NCI-H446 (cell line): Measurements from ENCODE around the gene ZSCAN21.
"Not testable (repeated sequence)": the region's sequence is repeated elsewhere in the genome, so short reads cannot be mapped to it uniquely, and the experiment has no call there.

Experiments
- DNase-seq, 2 experiments: peaks; one replicate each; lab custom pipeline; 2025; lab: John Stamatoyannopoulos, UW

ZSCAN21 gene

DNA sequence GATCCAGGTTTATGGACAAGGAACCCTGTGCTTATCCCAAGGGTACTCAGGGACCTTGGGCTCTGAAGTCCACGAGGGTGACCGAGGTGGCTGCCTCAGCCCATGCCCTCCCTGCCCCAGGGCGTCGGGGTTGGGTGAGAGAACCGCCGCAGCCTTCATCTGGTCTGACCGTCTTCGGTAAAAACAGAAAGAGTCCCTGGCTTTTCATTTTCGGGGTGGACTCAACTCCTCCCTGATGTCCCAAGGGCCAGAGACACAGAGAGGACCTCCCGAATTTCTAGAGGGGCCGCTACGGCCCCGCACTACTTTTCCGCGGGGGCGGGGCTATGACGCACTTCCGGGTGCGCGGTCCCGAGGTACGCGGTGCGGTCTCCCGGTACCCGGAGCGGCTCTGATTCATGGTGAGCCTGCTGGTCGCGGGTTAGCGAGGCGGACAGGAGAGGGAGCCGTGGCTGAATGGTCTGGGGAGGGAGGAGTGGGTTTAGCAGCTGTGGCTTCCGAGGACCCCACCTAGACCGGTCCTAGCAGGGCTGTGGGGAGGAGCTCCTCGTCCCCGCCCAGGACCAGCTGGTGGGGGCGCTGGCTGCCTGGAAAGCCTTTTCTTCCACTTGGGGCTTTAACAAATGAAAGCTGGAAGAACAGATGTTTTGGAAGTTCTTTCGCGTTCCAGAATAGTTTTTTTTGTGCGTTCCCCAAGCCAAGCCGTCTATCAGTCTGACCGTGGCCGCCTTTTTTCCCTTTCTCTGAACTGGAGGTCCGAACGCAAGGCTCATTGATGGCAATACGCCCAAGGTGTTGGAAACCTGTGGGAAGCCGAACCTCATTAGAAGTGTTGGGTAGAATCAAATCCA is at the start of gene ZSCAN21:
ZSCAN21 (plus strand) TSS at position 334 of the 851 bp plus-strand sequence. CDS start 7,233 bp downstream, outside the sequence.
- DNase-seq: peak; percentile 67 to 79

DNA sequence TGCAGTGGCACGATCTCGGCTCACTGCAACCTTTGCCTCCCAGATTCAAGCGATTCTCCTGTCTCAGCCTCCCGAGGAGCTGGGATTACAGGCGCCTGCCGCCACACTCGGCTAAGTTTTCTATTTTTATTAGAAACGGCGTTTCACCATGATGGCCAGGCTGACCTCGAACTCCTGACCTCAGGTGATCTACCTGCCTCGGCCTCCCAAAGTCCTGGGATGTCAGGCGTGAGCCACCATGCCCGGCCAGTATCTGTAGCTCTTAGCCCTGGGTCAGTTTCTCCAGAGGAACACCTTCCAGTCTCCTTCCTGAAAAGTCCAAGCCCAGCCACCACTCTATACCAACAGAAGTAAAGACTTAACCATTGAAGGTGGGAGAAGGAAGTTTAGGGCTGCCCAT is 49.3 kb upstream of the ZSCAN21 start:
- DNase-seq: no peak

DNA sequence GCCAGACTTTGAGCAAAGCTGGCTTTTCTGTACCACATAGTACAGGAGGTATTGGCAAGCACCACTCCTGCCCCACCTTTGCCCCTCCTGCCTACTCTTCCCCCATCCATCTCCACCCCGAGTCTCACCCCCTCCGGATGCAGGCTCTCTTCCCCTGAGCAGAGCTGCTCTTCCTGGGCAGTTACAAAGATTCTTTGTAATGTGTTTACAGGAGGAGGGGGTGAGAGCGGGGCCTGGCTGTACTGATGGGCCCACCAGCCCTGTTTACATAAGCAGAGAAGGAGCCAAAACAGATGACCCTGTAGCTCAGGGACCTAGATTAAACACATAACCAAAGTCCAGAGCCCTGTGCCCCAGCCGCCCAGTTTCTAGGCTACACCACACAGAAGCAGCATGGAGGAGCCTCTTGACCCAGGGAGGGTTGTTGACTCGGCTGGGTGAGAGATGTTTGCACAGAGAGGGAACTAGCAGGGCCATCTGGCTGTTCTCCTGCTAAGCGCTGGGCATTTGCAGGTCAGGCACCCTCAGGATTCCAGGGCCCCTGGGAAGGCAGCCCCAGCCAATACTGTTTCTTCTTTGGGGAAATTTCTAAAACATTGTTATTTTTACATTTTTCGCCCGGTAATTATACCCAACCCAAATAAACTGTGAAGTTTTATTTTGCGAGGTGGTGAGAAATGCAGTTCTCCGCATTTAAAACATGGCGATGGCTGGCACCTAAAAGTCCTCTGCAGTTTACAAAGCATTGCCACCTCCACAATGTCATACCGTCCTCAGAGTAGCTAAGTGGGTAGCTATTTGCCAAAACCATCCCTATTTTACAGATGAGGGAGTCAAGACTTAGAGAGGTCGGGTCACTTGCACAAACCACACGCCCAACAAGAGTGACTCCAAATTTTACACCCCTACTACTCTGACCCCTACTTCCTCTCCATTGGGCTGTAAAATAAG is 45.6 kb upstream of the ZSCAN21 start:
- DNase-seq: no peak

DNA sequence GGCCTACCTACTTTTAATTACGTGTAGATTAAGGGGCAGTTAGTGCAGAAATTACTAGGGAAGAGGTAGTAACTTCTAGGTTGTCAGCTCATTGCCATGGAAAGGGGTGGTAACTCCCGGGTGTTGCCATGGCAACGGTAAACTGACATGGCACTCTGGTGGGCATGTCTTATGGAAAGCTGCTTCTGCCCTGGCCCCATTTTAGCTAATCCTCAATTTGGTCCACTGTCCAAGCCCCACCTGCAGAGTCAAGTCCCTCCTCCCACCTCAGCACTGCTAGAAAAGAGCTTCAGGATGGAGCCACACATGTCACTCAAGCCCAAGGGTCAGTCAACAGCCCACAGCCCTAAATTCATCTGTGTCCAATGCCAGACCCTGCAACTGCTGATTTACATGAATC is 41.7 kb upstream of the ZSCAN21 start:
- peak in 1 of 2 experiments; percentile 15 for DNase-seq

- no peak for DNase-seq
Observed at GRCh38 chr7:100008525-100008924, 41.0 kb upstream of the ZSCAN21 start.

GRCh38 chr7:100009952-100010351 is 39.6 kb upstream of the ZSCAN21 start:
- DNase-seq: not testable (repeated sequence)

GRCh38 chr7:100010901-100011300 is 38.7 kb upstream of the ZSCAN21 start:
- no peak for DNase-seq

- DNase-seq: no peak
Observed at GRCh38 chr7:100011516-100011915, 38.1 kb upstream of the ZSCAN21 start.

DNA sequence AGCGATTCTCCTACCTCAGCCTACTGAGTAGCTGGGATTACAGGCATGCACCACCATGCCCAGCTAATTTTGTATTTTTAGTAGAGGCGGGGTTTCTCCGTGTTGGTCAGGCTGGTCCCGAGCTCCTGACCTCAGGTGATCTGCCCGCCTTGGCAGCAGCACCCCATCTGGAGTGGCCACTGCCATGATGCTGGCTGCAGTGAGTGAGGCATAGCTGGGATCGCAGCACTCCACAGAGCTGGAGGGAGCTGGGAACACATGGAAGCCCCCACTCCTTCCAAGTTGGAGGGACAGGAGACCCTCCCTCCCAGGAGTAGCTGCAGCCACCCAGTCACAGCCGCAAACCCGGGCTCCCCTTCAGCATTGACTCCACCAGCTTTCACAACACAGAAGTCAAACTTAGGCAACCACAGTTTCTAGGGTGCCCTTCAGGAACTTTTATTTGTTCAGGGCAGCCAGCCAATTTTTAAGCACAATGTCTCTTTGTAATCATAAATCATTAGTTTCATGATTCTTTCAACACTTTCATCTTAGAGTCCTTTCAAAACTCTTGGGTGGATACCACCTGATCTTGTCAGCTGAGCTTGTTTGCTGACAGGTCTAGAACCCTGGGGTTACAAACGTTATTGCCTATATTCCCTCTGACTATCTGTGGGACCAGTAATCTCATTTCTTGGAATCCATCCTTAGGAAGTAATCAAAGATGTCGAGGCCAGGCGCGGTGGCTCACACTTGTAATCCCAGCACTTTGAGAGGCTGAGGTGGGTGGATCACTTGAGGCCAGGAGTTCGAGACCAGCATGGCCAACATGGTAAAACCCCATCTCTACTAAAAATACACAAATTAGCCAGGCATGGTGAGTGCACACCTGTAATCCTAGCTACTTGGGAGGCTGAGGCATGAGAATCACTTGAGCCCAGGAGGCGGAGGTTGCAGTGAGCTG is 36.9 kb upstream of the ZSCAN21 start:
- not testable (repeated sequence) for DNase-seq

- DNase-seq: no peak
Observed at GRCh38 chr7:100013328-100013676, 36.3 kb upstream of the ZSCAN21 start.

GRCh38 chr7:100015232-100016214 is 34.1 kb upstream of the ZSCAN21 start, which contains the start of gene ZKSCAN1:
Gene ZKSCAN1 (plus strand): TSS chr7:100015596. CDS start chr7:100023507, 7,911 bp downstream.
- DNase-seq: peak; percentile 83 to 92

- DNase-seq: no peak
Observed at GRCh38 chr7:100016215-100016901, 33.2 kb upstream of the ZSCAN21 start.

- DNase-seq: no peak
Observed at GRCh38 chr7:100017300-100017699, 32.3 kb upstream of the ZSCAN21 start.

DNA sequence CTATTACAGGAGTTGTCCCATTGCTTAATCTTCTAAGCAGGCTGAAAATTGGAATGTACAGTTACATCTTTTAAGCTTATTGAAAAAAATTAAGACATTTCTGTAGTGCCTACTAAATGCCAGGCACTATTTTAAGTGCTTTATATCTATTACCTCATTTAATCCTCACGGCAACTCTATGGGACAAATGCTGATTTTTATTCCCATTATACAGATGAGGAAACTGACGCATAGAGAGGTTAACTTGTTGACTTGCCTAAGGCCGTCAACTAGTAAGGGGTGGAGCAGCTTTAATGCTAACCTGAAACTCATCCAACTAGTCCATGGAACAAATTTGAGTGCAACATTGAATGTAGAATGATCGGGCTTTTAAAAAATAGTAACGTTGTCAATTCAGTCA is 31.7 kb upstream of the ZSCAN21 start:
- DNase-seq: no peak

- no peak for DNase-seq
Observed at GRCh38 chr7:100019908-100020307, 29.7 kb upstream of the ZSCAN21 start.

- no peak for DNase-seq
Observed at GRCh38 chr7:100021297-100021696, 28.3 kb upstream of the ZSCAN21 start.

DNA sequence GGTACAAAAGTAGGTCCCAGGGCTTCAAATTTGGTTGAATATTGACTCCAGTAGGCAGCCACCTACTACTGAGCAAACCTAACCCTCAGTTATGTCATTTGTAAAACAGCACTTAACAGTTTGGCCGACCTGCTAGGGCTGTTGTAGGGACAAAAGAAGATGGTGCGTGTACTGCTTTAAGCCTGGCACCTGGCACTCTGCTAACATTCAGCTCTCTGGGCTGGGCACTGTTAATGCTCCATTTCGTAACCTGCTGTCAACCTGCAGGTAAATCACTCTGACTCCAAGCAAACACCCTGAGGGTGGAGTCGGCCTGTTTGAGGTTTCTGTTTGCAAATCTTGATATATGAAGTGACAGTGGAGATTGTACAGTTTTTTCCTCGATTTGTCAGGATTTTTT is 27.0 kb upstream of the ZSCAN21 start:
- DNase-seq: no peak

DNA sequence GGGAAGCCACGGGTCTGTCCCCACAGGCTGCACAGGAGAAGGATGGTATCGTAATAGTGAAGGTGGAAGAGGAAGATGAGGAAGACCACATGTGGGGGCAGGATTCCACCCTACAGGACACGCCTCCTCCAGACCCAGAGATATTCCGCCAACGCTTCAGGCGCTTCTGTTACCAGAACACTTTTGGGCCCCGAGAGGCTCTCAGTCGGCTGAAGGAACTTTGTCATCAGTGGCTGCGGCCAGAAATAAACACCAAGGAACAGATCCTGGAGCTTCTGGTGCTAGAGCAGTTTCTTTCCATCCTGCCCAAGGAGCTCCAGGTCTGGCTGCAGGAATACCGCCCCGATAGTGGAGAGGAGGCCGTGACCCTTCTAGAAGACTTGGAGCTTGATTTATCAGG is 26.0 kb upstream of the ZSCAN21 start:
- DNase-seq: no peak

DNA sequence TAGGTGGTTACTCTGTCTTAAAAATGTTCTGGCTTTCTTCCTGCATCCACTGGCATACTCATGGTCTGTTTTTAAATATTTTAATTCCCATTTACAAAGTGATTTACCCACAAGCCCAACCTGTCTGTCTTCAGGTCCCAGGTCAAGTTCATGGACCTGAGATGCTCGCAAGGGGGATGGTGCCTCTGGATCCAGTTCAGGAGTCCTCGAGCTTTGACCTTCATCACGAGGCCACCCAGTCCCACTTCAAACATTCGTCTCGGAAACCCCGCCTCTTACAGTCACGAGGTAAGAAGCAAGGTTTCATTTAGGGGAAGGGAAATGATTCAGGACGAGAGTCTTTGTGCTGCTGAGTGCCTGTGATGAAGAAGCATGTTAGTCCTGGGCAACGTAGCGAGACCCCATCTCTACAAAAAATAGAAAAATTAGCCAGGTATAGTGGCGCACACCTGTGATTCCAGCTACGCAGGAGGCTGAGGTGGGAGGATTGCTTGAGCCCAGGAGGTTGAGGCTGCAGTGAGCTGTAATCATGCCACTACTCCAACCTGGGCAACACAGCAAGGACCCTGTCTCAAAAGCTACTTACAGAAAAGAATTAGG is 25.5 kb upstream of the ZSCAN21 start:
- no peak for DNase-seq
